NCI-H2029 (cell line): ENCODE measurements around the gene GNAZ.

Experiments used
- DNase-seq: peaks from one replicate; lab custom pipeline; 2025; lab: John Stamatoyannopoulos, UW

Gene GNAZ

GRCh38 chr22:23119494-23120414 lies 49.4 kb downstream of the GNAZ start:
- DNase-seq, result no peak

- DNase-seq, result no peak
Measured at GRCh38 chr22:23120415-23120899, 50.1 kb downstream of the GNAZ start.

- no peak for DNase-seq
Measured at GRCh38 chr22:23121000-23121421, 50.7 kb downstream of the GNAZ start.

- DNase-seq, result no peak
Measured at GRCh38 chr22:23121424-23121823, 51.1 kb downstream of the GNAZ start.

GRCh38 chr22:23122216-23122957 lies 52.1 kb downstream of the GNAZ start:
- no peak for DNase-seq

GRCh38 chr22:23122992-23123803 lies 52.9 kb downstream of the GNAZ start:
- no peak for DNase-seq

GRCh38 chr22:23123804-23124254 lies 53.5 kb downstream of the GNAZ start:
- DNase-seq, result no peak

GRCh38 chr22:23124611-23125511 lies 54.5 kb downstream of the GNAZ start:
- no peak for DNase-seq

- no peak for DNase-seq
Measured at GRCh38 chr22:23125512-23126103, 55.3 kb downstream of the GNAZ start.

GRCh38 chr22:23126165-23127054 lies 56.1 kb downstream of the GNAZ start:
- no peak for DNase-seq

GRCh38 chr22:23127055-23127756 lies 56.9 kb downstream of the GNAZ start:
- no peak for DNase-seq

- DNase-seq, result no peak
Measured at GRCh38 chr22:23127788-23128187, 57.5 kb downstream of the GNAZ start.

- DNase-seq, result no peak
Measured at GRCh38 chr22:23128269-23129108, 58.2 kb downstream of the GNAZ start.

GRCh38 chr22:23129149-23129548 lies 58.8 kb downstream of the GNAZ start:
- no peak for DNase-seq

GRCh38 chr22:23130697-23131096 lies 60.4 kb downstream of the GNAZ start:
- DNase-seq, result no peak

GRCh38 chr22:23131931-23132330 lies 61.6 kb downstream of the GNAZ start:
- DNase-seq, result no peak

GRCh38 chr22:23132376-23133091 lies 62.2 kb downstream of the GNAZ start:
- no peak for DNase-seq
